ENCODE data around the gene HTR3A. TPM values are rescaled to one million over a fixed set of nuclear protein-coding genes. Genes with fewer than 3 reads are reported as not detected.

Gene HTR3A
- total RNA-seq, 6 experiments from 2014 or later, result not detected

- no peak overlapping the region for H3K27ac Mint-ChIP-seq
- no peak for TF ChIP-seq CTCF (IDR thresholded peaks at IDR 0.05)
- H3K27me3 Mint-ChIP-seq (ENCODE audit: insufficient read depth), result peaks cover 17% of the 10 kb centered on the region
- no peaks in the 10 kb centered on the region for H3K36me3 Mint-ChIP-seq (ENCODE audit: low read depth)
- DNase-seq, result no peak
- no peaks in the 10 kb centered on the region for H3K9me3 Mint-ChIP-seq
- no peak overlapping the region for H3K4me3 Mint-ChIP-seq
- no peaks in the 10 kb centered on the region for H3K4me1 Mint-ChIP-seq (ENCODE audit: low read depth)
Observed at GRCh38 chr11:113960702-113961330, 14.1 kb upstream of the HTR3A start.

GRCh38 chr11:113967361-113967760 is 7.5 kb upstream of the HTR3A start:
- TF ChIP-seq CTCF (IDR thresholded peaks at IDR 0.05), result no peak
- no peaks in the 10 kb centered on the region for H3K4me1 Mint-ChIP-seq (ENCODE audit: low read depth)
- no peak overlapping the region for H3K4me3 Mint-ChIP-seq
- no peak overlapping the region for H3K27ac Mint-ChIP-seq
- H3K27me3 Mint-ChIP-seq (ENCODE audit: insufficient read depth), result peaks cover 34% of the 10 kb centered on the region
- DNase-seq, result no peak
- no peaks in the 10 kb centered on the region for H3K36me3 Mint-ChIP-seq (ENCODE audit: low read depth)
- H3K9me3 Mint-ChIP-seq, result no peaks in the 10 kb centered on the region

GRCh38 chr11:113971506-113972195 is 3.3 kb upstream of the HTR3A start:
- no peak overlapping the region for H3K27ac Mint-ChIP-seq
- no peaks in the 10 kb centered on the region for H3K4me1 Mint-ChIP-seq (ENCODE audit: low read depth)
- H3K27me3 Mint-ChIP-seq (ENCODE audit: insufficient read depth), result peaks cover 36% of the 10 kb centered on the region
- DNase-seq, result no peak
- no peaks in the 10 kb centered on the region for H3K36me3 Mint-ChIP-seq (ENCODE audit: low read depth)
- H3K9me3 Mint-ChIP-seq, result no peaks in the 10 kb centered on the region
- H3K4me3 Mint-ChIP-seq, result no peak overlapping the region
- TF ChIP-seq CTCF (IDR thresholded peaks at IDR 0.05), result no peak

GRCh38 chr11:113977071-113977490 is 2.2 kb downstream of the HTR3A start:
- Mint-ChIP-seq H3K4me1 (ENCODE audit: low read depth) (no peaks in the 10 kb centered on the region), H3K9me3 (no peaks in the 10 kb centered on the region), H3K27me3 (ENCODE audit: insufficient read depth) (peaks cover 22% of the 10 kb centered on the region), H3K27ac (no peak overlapping the region), H3K36me3 (ENCODE audit: low read depth) (no peaks in the 10 kb centered on the region), H3K4me3 (no peak overlapping the region)
- TF ChIP-seq CTCF (IDR thresholded peaks at IDR 0.05), result no peak
- no peak for DNase-seq

- Mint-ChIP-seq H3K27ac (no peak overlapping the region), H3K4me1 (ENCODE audit: low read depth) (no peaks in the 10 kb centered on the region), H3K36me3 (ENCODE audit: low read depth) (no peaks in the 10 kb centered on the region), H3K9me3 (no peaks in the 10 kb centered on the region), H3K4me3 (no peak overlapping the region), H3K27me3 (ENCODE audit: insufficient read depth) (peaks cover 21% of the 10 kb centered on the region)
- no peak for DNase-seq
- no peak for TF ChIP-seq CTCF (IDR thresholded peaks at IDR 0.05)
Observed at GRCh38 chr11:113977701-113978100, 2.8 kb downstream of the HTR3A start.

Data from HFFc6 (cell line).